HG02610 (cell line): ENCODE data around the gene PRDM12.

ENCODE experiments used
- ATAC-seq: cut with Tn5 transposase; IDR thresholded peaks from one replicate; pipeline ENCODE4 v1.9.1; 2021; ENCODE audit warnings: mild to moderate bottlenecking, moderate library complexity; ENCODE audit not compliant: unreplicated experiment

Gene PRDM12

DNA sequence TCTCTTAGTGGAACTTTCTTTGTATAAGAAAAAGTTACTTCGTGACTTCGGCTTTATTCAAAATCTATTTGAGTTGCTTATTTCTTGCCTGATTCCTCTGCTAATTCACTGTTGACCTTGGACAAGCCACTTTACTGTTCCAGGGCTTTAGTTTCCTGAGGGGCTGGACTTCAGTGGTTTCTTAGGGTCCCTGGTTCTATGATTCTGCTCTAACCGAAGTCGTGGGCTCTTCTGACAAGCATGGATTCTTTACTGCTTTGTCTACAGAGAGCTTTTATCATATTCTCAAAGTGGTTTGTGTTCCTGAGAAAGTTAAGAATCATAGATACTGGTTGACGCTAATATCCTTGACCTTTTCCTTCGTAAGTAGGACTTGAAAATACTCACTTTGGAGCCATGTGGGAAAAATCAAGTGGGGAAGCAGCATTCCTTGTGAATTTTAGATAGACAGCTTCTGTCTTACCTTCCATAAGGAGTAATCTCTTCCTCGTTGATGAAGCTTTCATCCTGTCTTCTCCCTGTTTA lies 50.3 kb downstream of the PRDM12 start:
- no peak for ATAC-seq

DNA sequence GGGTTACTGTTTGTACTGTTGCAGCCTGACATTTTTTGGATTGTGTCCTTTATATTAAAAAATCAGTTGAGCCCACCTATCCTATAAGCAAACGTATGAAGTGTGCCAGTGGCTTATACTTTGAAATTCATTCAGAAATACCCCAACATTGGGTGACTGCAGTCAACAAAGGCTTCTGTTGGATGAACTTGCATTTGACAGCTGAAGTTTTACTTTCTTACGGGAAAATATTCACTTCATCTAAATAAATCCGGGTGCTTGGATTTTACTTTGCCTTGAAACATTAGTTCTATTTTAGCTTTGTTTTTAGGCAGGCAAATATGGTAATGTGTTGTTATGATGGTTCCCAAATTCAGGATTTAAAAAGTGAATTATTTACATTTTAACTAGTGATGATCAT lies 50.9 kb downstream of the PRDM12 start:
- ATAC-seq = no peak

DNA sequence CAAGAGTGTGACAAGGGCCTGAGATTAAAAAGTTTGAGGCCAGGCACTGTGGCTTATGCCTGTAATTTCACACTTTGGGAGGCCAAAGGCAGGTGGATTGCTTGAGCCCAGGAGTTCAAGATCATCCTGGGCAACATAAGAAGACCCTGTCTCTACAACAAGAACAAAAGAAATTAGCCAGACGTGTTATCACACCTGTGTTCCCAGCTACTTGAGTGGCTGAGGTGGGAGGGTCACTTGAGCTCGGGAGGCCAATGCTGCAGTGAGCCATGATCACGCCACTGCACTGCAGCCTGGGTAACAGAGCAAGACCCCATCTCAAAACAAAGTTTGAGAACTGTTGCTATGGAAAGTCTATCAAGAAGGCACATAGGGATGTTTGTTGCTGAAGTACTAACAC lies 54.2 kb downstream of the PRDM12 start:
- ATAC-seq = no peak

DNA sequence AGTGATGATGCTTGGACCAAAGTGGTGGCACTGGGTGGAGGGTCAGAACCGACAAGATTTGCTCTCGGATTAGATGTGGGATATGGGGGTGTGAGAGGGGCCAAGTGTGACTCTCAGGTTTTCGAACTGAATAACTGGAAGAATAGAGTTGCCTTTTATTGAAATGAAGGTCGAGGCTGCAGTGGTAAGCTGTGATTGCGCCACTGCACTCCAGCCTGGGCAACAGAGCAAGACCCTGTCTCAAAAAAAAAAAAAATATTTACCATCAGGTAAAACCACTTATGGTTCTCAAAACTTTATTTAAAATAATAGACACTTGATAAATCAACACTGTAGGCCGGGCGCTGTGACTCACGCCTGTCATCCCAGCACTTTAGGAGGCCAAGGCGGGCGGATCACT lies 56.4 kb downstream of the PRDM12 start:
- ATAC-seq = no peak

DNA sequence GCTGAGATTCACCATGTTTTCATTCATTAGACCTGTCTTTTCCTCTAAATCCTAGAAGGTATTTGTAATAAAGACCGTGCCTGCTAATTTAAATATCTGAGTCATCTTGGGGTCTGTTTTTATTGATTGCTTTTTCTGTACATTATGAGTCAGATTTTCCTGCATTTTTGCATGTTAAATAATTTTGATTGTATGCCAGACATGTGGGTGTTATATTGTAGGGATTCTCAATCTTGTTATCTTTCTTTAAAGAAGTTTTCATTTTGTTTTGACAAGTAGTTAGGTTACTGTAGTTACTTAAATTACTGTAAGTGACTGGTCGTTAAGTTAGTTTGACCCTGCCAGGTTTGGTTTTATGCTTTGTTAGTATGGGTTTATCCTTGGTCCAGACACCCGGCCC lies 64.3 kb downstream of the PRDM12 start:
- no peak for ATAC-seq

DNA sequence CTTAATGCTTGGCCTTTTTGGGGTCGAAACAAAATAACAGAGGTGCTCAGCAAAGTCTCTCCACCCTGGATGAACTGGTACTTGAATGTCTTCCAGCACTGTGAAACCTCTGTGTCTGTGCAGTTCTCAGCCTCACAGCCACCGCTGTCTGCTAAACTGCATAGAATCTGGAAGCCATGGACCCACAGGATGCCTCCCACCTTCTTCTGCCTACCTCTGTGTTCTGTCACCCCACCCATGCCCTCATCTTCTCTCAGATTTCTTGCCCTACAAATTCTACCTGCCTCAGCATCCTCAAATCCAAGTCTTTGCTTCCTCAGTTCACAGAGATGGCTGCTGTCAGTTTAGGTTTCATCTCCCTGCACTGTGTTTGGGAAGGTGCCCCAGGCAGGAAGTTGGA lies 64.8 kb downstream of the PRDM12 start:
- ATAC-seq = no peak

DNA sequence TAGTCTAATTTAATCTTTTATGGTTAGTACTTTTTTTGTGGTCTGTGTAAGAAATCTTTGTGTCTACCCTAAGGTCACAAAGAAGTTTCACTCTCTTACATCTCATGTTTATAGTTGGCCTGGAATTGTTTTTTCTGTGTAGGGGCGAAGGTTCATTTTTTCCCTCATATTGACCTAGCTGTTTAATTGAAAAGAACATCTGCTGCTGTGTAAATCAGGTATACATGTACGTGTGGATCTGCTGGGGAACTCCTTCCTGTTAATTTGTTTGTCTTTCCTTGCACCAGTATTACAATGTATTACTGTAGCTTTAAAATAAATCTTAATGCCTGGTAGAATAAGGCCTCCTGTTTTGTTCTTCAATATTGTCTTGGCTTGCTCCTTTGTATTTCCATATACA lies 67.0 kb downstream of the PRDM12 start:
- ATAC-seq = no peak

DNA sequence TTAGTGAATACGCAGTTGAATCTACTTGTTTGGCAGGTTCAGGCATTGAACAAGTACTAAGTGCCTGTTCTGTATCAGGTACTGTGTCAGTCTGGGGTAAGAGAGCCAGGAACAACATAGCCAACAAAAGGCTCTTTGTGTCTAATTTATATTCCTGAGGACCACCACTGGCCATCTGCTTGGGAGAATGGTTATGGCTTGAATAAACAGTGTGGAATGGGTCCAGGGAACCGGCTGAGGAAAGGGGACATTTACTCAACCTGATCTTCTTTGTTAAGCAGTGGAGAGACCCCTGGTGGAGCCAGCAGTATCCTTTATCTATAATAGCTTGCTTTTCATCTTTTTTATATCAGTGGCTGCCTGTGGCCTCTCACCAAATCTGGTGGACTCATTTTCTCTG lies 67.7 kb downstream of the PRDM12 start:
- no peak for ATAC-seq
